ENCODE measurements around the gene GPATCH2.

GRCh38 chr1:217433664-217434063 is 197.2 kb downstream of the GPATCH2 start:
- TF ChIP-seq POLR2AphosphoS5 (IDR thresholded peaks at IDR 0.05), result no peak
- no peak for TF ChIP-seq CTCF (IDR thresholded peaks at IDR 0.05)
